DOHH2 (cell line): ENCODE measurements around the gene ZBTB47.

Experiments used
- H3F3A ChIP-seq: fragments of 200-600 bp; sonication (generic), shearing (Covaris generic); 2 replicates; pipeline ENCODE4 v1.6.0; 2016; ENCODE audit warnings: antibody characterized with exemption, mild to moderate bottlenecking; ENCODE audit not compliant: control insufficient read depth, insufficient read depth
- H3K27ac ChIP-seq: fragments of 200-600 bp; sonication (generic); 2 replicates; pipeline ENCODE4 v1.5.1; 2014; ENCODE audit warnings: low read depth, mild to moderate bottlenecking, low read length, moderate library complexity
- H3K27me3 ChIP-seq: fragments of 200-600 bp; sonication (generic); 2 replicates; pipeline ENCODE4 v1.6.1; 2014; ENCODE audit warnings: mild to moderate bottlenecking, low read length, mixed read lengths; ENCODE audit not compliant: control insufficient read depth
- H3K36me3 ChIP-seq: fragments of 200-600 bp; sonication (generic); 2 replicates; pipeline ENCODE4 v1.6.1; 2014; ENCODE audit warnings: mild to moderate bottlenecking, low read length, moderate library complexity, mixed read lengths; ENCODE audit not compliant: control insufficient read depth
- H3K4me1 ChIP-seq: fragments of 200-600 bp; sonication (generic); 2 replicates; pipeline ENCODE4 v1.6.1; 2014; ENCODE audit warnings: mild to moderate bottlenecking, low read length, mixed read lengths; ENCODE audit not compliant: control insufficient read depth
- H3K4me2 ChIP-seq: fragments of 200-600 bp; sonication (generic); 2 replicates; pipeline ENCODE4 v1.6.0; 2014; ENCODE audit warnings: mild to moderate bottlenecking, low read length, moderate library complexity
- H3K4me3 ChIP-seq: fragments of 200-600 bp; sonication (generic); 2 replicates; pipeline ENCODE4 v1.5.1; 2014; ENCODE audit warnings: mild to moderate bottlenecking, low read length, mixed read lengths
- H3K79me2 ChIP-seq: fragments of 200-600 bp; sonication (generic); 2 replicates; pipeline ENCODE4 v1.6.1; 2014; ENCODE audit warnings: mild to moderate bottlenecking, low read length, mixed read lengths; ENCODE audit not compliant: control insufficient read depth
- H3K9me2 ChIP-seq: fragments of 200-600 bp; sonication (generic); replicated peaks from 2 replicates; pipeline ENCODE4 v1.6.1; 2014; ENCODE audit warnings: mild to moderate bottlenecking, low read length, mixed read lengths; ENCODE audit not compliant: control insufficient read depth
- H3K9me3 ChIP-seq: fragments of 200-600 bp; sonication (generic); 2 replicates; pipeline ENCODE4 v1.6.1; 2014; ENCODE audit warnings: antibody characterized with exemption, low read length, mixed read lengths; ENCODE audit not compliant: control insufficient read depth, insufficient read depth
- H4K20me1 ChIP-seq: fragments of 200-600 bp; sonication (generic); 2 replicates; pipeline ENCODE4 v1.6.0; 2014; ENCODE audit warnings: low read depth, mild to moderate bottlenecking, antibody characterized with exemption, low read length, moderate library complexity; ENCODE audit not compliant: control insufficient read depth, insufficient read depth
- EZH2phosphoT487 ChIP-seq: fragments of 200-600 bp; sonication (generic); IDR thresholded peaks from 2 replicates; pipeline ENCODE4 v1.6.1; 2017; ENCODE audit warnings: borderline replicate concordance, mild to moderate bottlenecking, antibody characterized with exemption, low read length, moderate library complexity, mixed read lengths
- TF ChIP-seq, protein P1 (sequence below): fragments of 200-600 bp; sonication (generic); IDR thresholded peaks from one replicate; pipeline ENCODE4 v1.5.1; 2014; ENCODE audit warnings: antibody characterized with exemption, mild to moderate bottlenecking, low read depth, low read length; ENCODE audit not compliant: poor library complexity, severe bottlenecking

The ZBTB47 gene

DNA sequence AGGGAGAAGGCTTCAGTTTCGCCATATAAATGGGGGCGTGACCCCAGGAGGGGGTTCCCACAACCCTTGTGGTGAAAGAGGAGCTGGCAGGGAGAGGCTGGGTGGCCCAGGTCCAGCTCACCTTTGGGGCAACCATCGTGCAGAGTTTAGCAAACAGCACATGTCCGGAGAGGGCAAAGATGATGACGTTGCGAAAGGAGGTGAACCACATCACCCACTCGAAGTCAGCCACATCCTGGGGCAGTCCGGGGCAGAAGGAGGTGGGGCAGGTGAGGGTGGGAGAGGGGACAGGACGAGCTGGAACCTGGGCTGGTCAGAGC is 45.4 kb downstream of the ZBTB47 start:
- Histone ChIP-seq H3K4me3 (no peak overlapping the region), H3K79me2 (no peaks in the 10 kb centered on the region), H3K27me3 (0 out of 2 replicates have a peak, but pooled peaks cover 3% of the 10 kb centered on the region), H3F3A (no peaks in the 10 kb centered on the region), H3K27ac (no peak overlapping the region), H3K9me3 (no peaks in the 10 kb centered on the region), H4K20me1 (no peaks in the 10 kb centered on the region), H3K4me2 (no peak overlapping the region), H3K9me2 (no peaks in the 10 kb centered on the region), H3K36me3 (no peaks in the 10 kb centered on the region), H3K4me1 (no peaks in the 10 kb centered on the region)
- TF ChIP-seq, protein P1, sequence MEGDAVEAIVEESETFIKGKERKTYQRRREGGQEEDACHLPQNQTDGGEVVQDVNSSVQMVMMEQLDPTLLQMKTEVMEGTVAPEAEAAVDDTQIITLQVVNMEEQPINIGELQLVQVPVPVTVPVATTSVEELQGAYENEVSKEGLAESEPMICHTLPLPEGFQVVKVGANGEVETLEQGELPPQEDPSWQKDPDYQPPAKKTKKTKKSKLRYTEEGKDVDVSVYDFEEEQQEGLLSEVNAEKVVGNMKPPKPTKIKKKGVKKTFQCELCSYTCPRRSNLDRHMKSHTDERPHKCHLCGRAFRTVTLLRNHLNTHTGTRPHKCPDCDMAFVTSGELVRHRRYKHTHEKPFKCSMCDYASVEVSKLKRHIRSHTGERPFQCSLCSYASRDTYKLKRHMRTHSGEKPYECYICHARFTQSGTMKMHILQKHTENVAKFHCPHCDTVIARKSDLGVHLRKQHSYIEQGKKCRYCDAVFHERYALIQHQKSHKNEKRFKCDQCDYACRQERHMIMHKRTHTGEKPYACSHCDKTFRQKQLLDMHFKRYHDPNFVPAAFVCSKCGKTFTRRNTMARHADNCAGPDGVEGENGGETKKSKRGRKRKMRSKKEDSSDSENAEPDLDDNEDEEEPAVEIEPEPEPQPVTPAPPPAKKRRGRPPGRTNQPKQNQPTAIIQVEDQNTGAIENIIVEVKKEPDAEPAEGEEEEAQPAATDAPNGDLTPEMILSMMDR: no peak
- TF ChIP-seq EZH2phosphoT487: no peak

DNA sequence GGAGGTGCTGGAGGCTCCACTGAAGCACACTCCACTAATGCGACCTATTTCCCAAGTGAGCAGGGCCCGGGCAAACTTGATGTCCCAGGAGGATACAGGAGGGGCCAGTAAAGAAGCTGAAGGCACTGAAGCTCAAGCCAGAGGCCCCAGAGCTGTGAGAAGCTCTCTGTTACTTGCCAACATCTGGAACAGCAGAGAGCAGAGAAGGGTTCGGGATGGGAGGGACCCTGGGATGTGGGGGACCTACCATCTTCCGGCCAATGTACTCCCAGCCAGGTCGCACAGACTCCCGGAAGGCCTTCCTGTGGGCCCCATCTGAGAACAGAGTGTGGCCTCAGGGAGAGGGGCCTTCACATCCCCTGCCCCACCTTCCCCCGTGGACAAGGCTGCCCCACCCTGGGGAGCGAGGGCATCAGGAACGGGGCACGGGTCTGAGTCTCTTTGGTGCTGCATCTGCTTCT is 46.0 kb downstream of the ZBTB47 start:
- Histone ChIP-seq H3K4me2 (no peak overlapping the region), H3K27me3 (0 out of 2 replicates have a peak, but pooled peaks cover 3% of the 10 kb centered on the region), H3K9me3 (no peaks in the 10 kb centered on the region), H3K9me2 (no peaks in the 10 kb centered on the region), H3K4me1 (no peaks in the 10 kb centered on the region), H3K36me3 (no peaks in the 10 kb centered on the region), H3K79me2 (no peaks in the 10 kb centered on the region), H3K27ac (no peak overlapping the region), H4K20me1 (no peaks in the 10 kb centered on the region), H3F3A (no peaks in the 10 kb centered on the region), H3K4me3 (no peak overlapping the region)
- TF ChIP-seq EZH2phosphoT487: no peak

DNA sequence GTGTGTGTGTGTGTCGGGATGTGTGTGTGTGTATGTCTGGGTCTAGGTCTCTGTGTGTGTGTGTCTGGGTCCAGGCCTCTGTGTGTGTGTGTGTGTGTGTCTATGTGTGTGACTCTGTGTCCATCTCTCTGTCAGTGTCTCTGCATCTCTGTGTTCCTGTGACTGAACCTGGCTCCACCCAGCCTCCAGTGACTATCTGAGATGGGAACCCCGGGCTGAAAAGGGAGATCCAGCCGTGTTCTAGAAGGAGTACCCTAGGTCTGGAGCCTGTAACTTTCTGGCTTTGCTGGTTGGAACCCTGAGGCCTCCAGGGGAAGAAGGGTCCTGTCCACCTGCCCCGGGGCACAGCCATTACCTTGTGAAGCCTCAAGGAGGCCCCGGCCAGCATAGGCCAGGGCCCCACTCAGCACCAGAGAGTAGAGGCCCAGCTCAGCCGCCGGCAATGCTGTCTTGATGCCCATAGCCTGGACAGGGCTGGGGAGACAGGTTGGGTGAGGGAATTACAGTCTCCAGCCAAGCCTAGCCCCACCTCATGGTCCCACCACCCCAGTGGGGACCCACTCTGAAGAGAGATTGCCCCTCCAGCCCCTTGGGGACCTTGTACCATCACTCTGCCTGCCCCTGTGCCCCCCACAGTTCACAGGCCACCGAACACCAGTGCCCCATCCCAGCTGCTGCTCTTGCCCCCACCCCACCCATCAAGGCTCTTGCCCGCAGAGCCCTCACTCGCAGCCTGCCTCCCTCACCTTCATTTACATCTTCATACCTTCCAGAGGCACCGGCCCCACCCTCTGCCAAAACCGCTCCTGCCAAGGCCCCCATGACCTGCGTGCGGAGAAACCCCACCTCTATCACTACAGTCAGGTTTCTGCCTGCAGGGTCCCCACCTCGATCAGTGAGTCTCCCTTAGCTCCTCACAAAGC is 47.1 kb downstream of the ZBTB47 start:
- no peak overlapping the region for H3K27ac ChIP-seq
- H3K36me3 ChIP-seq: no peaks in the 10 kb centered on the region
- H3K9me2 ChIP-seq: no peaks in the 10 kb centered on the region
- no peaks in the 10 kb centered on the region for H4K20me1 ChIP-seq
- TF ChIP-seq, protein P1: no peak
- TF ChIP-seq EZH2phosphoT487: no peak
- no peak overlapping the region for H3K4me3 ChIP-seq
- no peak overlapping the region for H3K4me2 ChIP-seq
- H3K27me3 ChIP-seq: no peaks in the 10 kb centered on the region
- H3K9me3 ChIP-seq: no peaks in the 10 kb centered on the region
- H3F3A ChIP-seq: no peaks in the 10 kb centered on the region
- no peaks in the 10 kb centered on the region for H3K4me1 ChIP-seq
- H3K79me2 ChIP-seq: no peaks in the 10 kb centered on the region

DNA sequence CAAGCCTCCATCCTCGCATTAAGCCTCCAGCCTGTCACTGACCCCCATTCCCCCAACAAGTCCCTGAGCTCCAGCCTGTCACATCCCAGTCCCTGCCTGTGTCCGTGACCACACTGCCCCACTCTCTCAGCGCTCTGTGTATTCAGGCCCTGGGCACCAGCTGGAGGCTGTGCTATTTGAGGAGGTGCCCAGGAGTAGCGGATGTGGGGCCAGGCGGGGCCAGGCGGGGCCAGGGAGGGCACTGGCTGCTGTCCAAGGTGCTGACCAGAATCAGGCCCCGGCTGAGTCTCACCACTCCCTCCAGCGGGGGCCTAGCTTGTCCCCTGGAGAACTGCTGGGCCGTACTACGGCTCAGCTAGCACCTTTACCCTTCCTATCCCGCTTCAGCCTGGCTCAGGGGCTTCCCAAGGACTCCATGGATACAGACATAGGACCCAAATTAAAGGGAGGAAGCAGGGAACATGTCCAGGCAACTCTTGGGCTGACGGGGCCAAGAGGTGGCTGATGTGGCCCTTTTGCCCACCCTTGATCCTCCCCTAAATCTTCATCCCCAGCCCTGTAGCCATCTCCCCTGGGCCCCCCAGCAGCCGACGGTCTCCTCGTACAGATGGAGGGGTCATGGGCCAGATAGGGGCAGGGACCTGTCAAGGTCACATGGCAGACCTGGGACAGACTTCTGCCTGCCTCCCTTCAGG is 48.0 kb downstream of the ZBTB47 start:
- H3K4me2 ChIP-seq: no peak overlapping the region
- H3K36me3 ChIP-seq: no peaks in the 10 kb centered on the region
- H3K27me3 ChIP-seq: no peaks in the 10 kb centered on the region
- no peaks in the 10 kb centered on the region for H3K9me3 ChIP-seq
- no peaks in the 10 kb centered on the region for H3F3A ChIP-seq
- H4K20me1 ChIP-seq: no peaks in the 10 kb centered on the region
- no peak overlapping the region for H3K27ac ChIP-seq
- no peaks in the 10 kb centered on the region for H3K4me1 ChIP-seq
- no peaks in the 10 kb centered on the region for H3K79me2 ChIP-seq
- H3K4me3 ChIP-seq: no peak overlapping the region
- no peaks in the 10 kb centered on the region for H3K9me2 ChIP-seq
- no peak for TF ChIP-seq EZH2phosphoT487
- TF ChIP-seq, protein P1: no peak
